H1 (cell line): ENCODE results near the gene DPPA4. TPM values are rescaled to one million over a fixed set of nuclear protein-coding genes. Genes with fewer than 3 reads are reported as not detected.

Source experiments
- CTCF ChIA-PET: fragments of 300-600 bp; sonication (Branson Sonifier 250); formaldehyde crosslinking; loops from one replicate; lab custom pipeline; 2021; ENCODE audit not compliant: partially characterized antibody; lab: Charles Lee
- POLR2A ChIA-PET: fragments of 300-600 bp; sonication (Branson Sonifier 250); formaldehyde crosslinking; loops from one replicate; lab custom pipeline; 2021; ENCODE audit warnings: inconsistent platforms; ENCODE audit not compliant: partially characterized antibody; lab: Charles Lee
- DNase-seq, 2 experiments: peaks; one replicate each; pipeline versions ENCODE4 v3.0.0 to v3.0.0-alpha.2; 2010 to 2022; ENCODE audit warnings: low spot score in 2 of 2, low read depth in 1 of 2, mixed read lengths in 1 of 2
- FAIRE-seq: peaks from 2 replicates; lab custom pipeline; 2011; peaks lifted over from hg19 to GRCh38; lab: Jason Lieb, UNC
- H2AFZ ChIP-seq: 2 replicates; pipeline ENCODE4 v1.8.1; 2012; ENCODE audit warnings: low read length, inconsistent platforms
- H2AK5ac ChIP-seq: 2 replicates; pipeline ENCODE4 v1.6.1; 2013; ENCODE audit warnings: low read depth, low read length
- H2BK120ac ChIP-seq: replicated peaks from 2 replicates; pipeline ENCODE3; 2013; ENCODE audit warnings: low read depth, low read length, inconsistent platforms
- H2BK12ac ChIP-seq: 2 replicates; pipeline ENCODE4 v1.6.1; 2013; ENCODE audit warnings: low read depth, low read length
- H2BK15ac ChIP-seq: 2 replicates; pipeline ENCODE4 v1.6.1; 2013; ENCODE audit warnings: low read length
- H2BK20ac ChIP-seq: 2 replicates; pipeline ENCODE4 v1.6.1; 2013; ENCODE audit warnings: low read length
- H2BK5ac ChIP-seq: 2 replicates; pipeline ENCODE4 v1.6.1; 2013; ENCODE audit warnings: low read depth, low read length
- H3K14ac ChIP-seq: 2 replicates; pipeline ENCODE4 v1.6.1; 2013; ENCODE audit warnings: inconsistent platforms; ENCODE audit not compliant: insufficient read length
- H3K18ac ChIP-seq: 2 replicates; pipeline ENCODE4 v1.6.1; 2013; ENCODE audit warnings: low read length; ENCODE audit errors: extremely low read depth
- H3K23ac ChIP-seq: 2 replicates; pipeline ENCODE4 v1.6.1; 2013; ENCODE audit warnings: inconsistent platforms; ENCODE audit not compliant: insufficient read length
- H3K23me2 ChIP-seq: 2 replicates; pipeline ENCODE4 v1.6.1; 2013; ENCODE audit warnings: low read depth, low read length
- H3K27ac ChIP-seq: 2 replicates; pipeline ENCODE4 v1.6.1; 2011; ENCODE audit warnings: low read depth, low read length, inconsistent platforms
- H3K27me3 ChIP-seq, 4 experiments: replicated peaks in 1 of 4; 1 replicate in 1 of 4; 2 replicates in 3 of 4; pipeline versions ENCODE4 v1.6.1 to v1.8.1; 2011 to 2013; ENCODE audit warnings: low read length in 3 of 4, mild to moderate bottlenecking in 3 of 4, inconsistent platforms in 2 of 4, mixed read lengths in 2 of 4, moderate library complexity in 1 of 4; ENCODE audit not compliant: control insufficient read depth in 3 of 4, insufficient read depth in 3 of 4; ENCODE audit errors: extremely low read depth in 1 of 4
- H3K36me3 ChIP-seq, 4 experiments: 2 replicates each; pipeline versions ENCODE4 v1.6.1 to v1.8.1; 2011 to 2013; ENCODE audit warnings: mild to moderate bottlenecking in 4 of 4, low read length in 3 of 4, moderate library complexity in 2 of 4, control low read depth in 1 of 4, inconsistent platforms in 1 of 4; ENCODE audit not compliant: insufficient read depth in 4 of 4, control insufficient read depth in 2 of 4
- H3K4ac ChIP-seq: replicated peaks from 2 replicates; pipeline ENCODE3; 2013; ENCODE audit warnings: low read length, low read depth, mixed read lengths, inconsistent platforms; ENCODE audit not compliant: insufficient read length
- H3K4me1 ChIP-seq, 4 experiments: replicated peaks in 1 of 4; 1 replicate in 1 of 4; 2 replicates in 3 of 4; pipeline versions ENCODE4 v1.6.1 to v1.8.1; 2011 to 2013; ENCODE audit warnings: low read length in 3 of 4, inconsistent platforms in 2 of 4, mixed read lengths in 1 of 4; ENCODE audit not compliant: insufficient read depth in 4 of 4, control insufficient read depth in 3 of 4
- H3K4me2 ChIP-seq, 2 experiments: 2 replicates each; pipeline versions ENCODE4 v1.6.1 to v1.8.1; 2011 to 2013; ENCODE audit warnings: low read depth in 2 of 2, low read length in 2 of 2, control low read depth in 1 of 2, inconsistent platforms in 1 of 2, mild to moderate bottlenecking in 1 of 2; ENCODE audit not compliant: insufficient read depth in 1 of 2
- H3K4me3 ChIP-seq, 4 experiments: fragments of 200-600, 300-600 bp in 1 of 4; sonication (generic), shearing (Covaris generic), sonication (Bioruptor Twin) in 1 of 4; 2 replicates each; pipeline versions ENCODE4 v1.5.1 to v1.8.1; 2011 to 2016; ENCODE audit warnings: low read length in 4 of 4, low read depth in 3 of 4, control low read depth in 2 of 4, inconsistent platforms in 2 of 4, mild to moderate bottlenecking in 2 of 4, mixed read lengths in 1 of 4, moderate library complexity in 1 of 4; ENCODE audit not compliant: insufficient read depth in 2 of 4; ENCODE audit errors: extremely low read depth in 1 of 4
- H3K56ac ChIP-seq: replicated peaks from 2 replicates; pipeline ENCODE3; 2013; ENCODE audit warnings: low read depth, mild to moderate bottlenecking, mixed read lengths, low read length, inconsistent platforms; ENCODE audit not compliant: insufficient read length
- H3K79me1 ChIP-seq: 2 replicates; pipeline ENCODE4 v1.6.1; 2013; ENCODE audit warnings: low read depth, low read length, control low read depth
- H3K79me2 ChIP-seq, 2 experiments: 2 replicates each; pipeline versions ENCODE4 v1.6.1 to v1.8.1; 2012 to 2013; ENCODE audit warnings: low read length in 2 of 2, mild to moderate bottlenecking in 2 of 2, inconsistent platforms in 1 of 2; ENCODE audit not compliant: insufficient read depth in 2 of 2, control insufficient read depth in 1 of 2
- H3K9ac ChIP-seq, 4 experiments: replicated peaks in 1 of 4; 1 replicate in 1 of 4; 2 replicates in 3 of 4; pipeline versions ENCODE4 v1.6.1 to v1.8.1; 2011 to 2013; ENCODE audit warnings: low read depth in 3 of 4, low read length in 3 of 4, control low read depth in 2 of 4, mild to moderate bottlenecking in 2 of 4, moderate library complexity in 2 of 4, inconsistent platforms in 1 of 4; ENCODE audit errors: extremely low read depth in 1 of 4
- H3K9me3 ChIP-seq, 2 experiments: 2 replicates each; pipeline versions ENCODE4 v1.6.1 to v1.8.1; 2012 to 2013; ENCODE audit warnings: mild to moderate bottlenecking in 2 of 2, moderate library complexity in 2 of 2, control low read depth in 1 of 2, inconsistent platforms in 1 of 2, low read depth in 1 of 2, low read length in 1 of 2, mixed read lengths in 1 of 2; ENCODE audit not compliant: insufficient read depth in 2 of 2
- H4K20me1 ChIP-seq, 2 experiments: replicated peaks in 1 of 2; 2 replicates each; pipeline versions ENCODE3 to v1.8.1; 2011 to 2013; ENCODE audit warnings: inconsistent platforms in 2 of 2, low read length in 2 of 2, mild to moderate bottlenecking in 1 of 2; ENCODE audit not compliant: insufficient read depth in 2 of 2, control insufficient read depth in 1 of 2
- H4K5ac ChIP-seq: 2 replicates; pipeline ENCODE4 v1.6.1; 2013; ENCODE audit warnings: low read length, low read depth, mixed read lengths, inconsistent platforms; ENCODE audit not compliant: insufficient read length
- H4K8ac ChIP-seq: 2 replicates; pipeline ENCODE4 v1.8.0; 2013; ENCODE audit warnings: mild to moderate bottlenecking, moderate library complexity, low read length, inconsistent platforms; ENCODE audit not compliant: insufficient read depth; ENCODE audit errors: extremely low read depth
- H4K91ac ChIP-seq: replicated peaks from 2 replicates; pipeline ENCODE3; 2013; ENCODE audit warnings: low read length, mixed read lengths, inconsistent platforms; ENCODE audit not compliant: insufficient read length
- WGBS, 2 experiments: shearing (Covaris generic) in 1 of 2; methylation state at CpG; one replicate each; pipeline versions ENCODE4 v1.1.6 to v1.1.7; 2013 to 2015; ENCODE audit warnings: low lambda C conversion rate in 2 of 2, mixed read lengths in 2 of 2, inconsistent platforms in 1 of 2, low coverage in 1 of 2, missing lambda C conversion rate in 1 of 2; ENCODE audit not compliant: insufficient replicate concordance in 2 of 2, insufficient coverage in 1 of 2, insufficient read length in 1 of 2; ENCODE audit errors: extremely low coverage in 1 of 2, missing lambda C conversion rate in 1 of 2; 5-methylcytosine and 5-hydroxymethylcytosine counted together
- polyA plus RNA-seq, 7 experiments: library from polyadenylated mRNA; depleted of rRNA in 3 of 7; stranded (reverse) in 5 of 7; unstranded in 2 of 7; fragments of >200 nt in 5 of 7; fragments of 200-250 nt in 2 of 7; gene quantifications; 1 replicate in 5 of 7; 2 replicates in 1 of 7; 4 replicates in 1 of 7; pipeline versions ENCODE4 v1.2.1 to v1.2.3, GENCODE V29; 2011 to 2013; ENCODE audit warnings: missing spikeins in 2 of 7, mixed read lengths in 2 of 7
- total RNA-seq: library from RNA; stranded (reverse); fragmentation: NEBNext Ultra II Directional; extraction: Animal tissue kit (Norgen Biotek cat#: 25700); gene quantifications from 2 replicates; pipeline ENCODE4 v1.2.1, GENCODE V29; 2021

DPPA4 gene
- total and polyA plus RNA-seq, 2 of the 8 experiments (the other 6 are each of a cell fraction or from before 2014, with no cell fraction given): 424 to 772 TPM

DNA sequence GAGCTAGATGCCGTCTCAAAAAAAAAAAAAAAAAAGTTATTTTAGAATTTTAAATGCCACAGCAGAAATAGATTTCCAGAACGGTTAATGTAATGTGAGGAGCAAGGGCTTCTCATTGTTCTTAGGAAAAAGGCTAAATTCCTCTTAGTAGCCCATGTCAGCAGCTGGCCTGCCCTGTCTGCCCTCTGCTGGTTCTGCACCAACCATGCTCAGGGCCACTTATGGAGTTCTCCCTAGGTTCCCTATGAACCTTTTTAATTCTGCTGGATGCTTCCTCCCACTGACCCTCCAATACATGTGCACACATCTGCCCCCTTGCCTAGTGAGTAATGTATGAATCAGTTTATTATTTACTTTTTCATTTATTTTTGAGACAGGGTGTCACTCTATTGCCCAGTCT, 32.2 kb upstream of the DPPA4 start:
- H4K5ac ChIP-seq: no peak overlapping the region
- no peaks in the 10 kb centered on the region for H3K27me3 ChIP-seq
- H3K36me3 ChIP-seq: peaks cover 0 to 10% (median 0%) of the 10 kb centered on the region in 4 experiments; a peak in 3 of 8 replicates
- H3K18ac ChIP-seq: no peak overlapping the region
- ChIA-PET POLR2A (interaction anchor here (0.6 to 5.0 kb wide), 13 partner anchors 8 to 94 kb away, joined by 3 to 21 read pairs (median 3); no protein-coding TSS in a partner anchor), CTCF (interaction anchor here (0.6 to 2.6 kb wide), 19 partner anchors 10 to 535 kb away, joined by 3 to 17 read pairs (median 4); no protein-coding TSS in a partner anchor)
- H2BK5ac ChIP-seq: no peak overlapping the region
- H3K56ac ChIP-seq: no peak overlapping the region
- H2BK120ac ChIP-seq: no peak overlapping the region
- no peak overlapping the region for H3K14ac ChIP-seq
- no peak overlapping the region for H3K9ac ChIP-seq
- H3K23me2 ChIP-seq: no peaks in the 10 kb centered on the region
- H3K4me3 ChIP-seq: no peak overlapping the region
- no peaks in the 10 kb centered on the region for H4K20me1 ChIP-seq
- H2BK12ac ChIP-seq: no peak overlapping the region
- H2BK20ac ChIP-seq: no peak overlapping the region
- H3K4me1 ChIP-seq: no peaks in the 10 kb centered on the region
- no peak overlapping the region for H3K4ac ChIP-seq
- H4K8ac ChIP-seq: no peak overlapping the region
- FAIRE-seq: no peak
- H3K27ac ChIP-seq: no peak overlapping the region
- H3K79me1 ChIP-seq: no peaks in the 10 kb centered on the region
- no peaks in the 10 kb centered on the region; a peak in 2 of 4 replicates for H3K79me2 ChIP-seq
- H2BK15ac ChIP-seq: no peak overlapping the region
- H2AK5ac ChIP-seq: no peak overlapping the region
- H3K23ac ChIP-seq: no peak overlapping the region
- DNase-seq: peak in 1 of 2 experiments; percentile 51
- H3K9me3 ChIP-seq: no peaks in the 10 kb centered on the region
- whole genome bisulfite sequencing, 2 experiments: 69% methylated on average over 2 of the region's 2 CpGs; no CpG with 5 or more reads in 1 of the 2 experiments
- no peak overlapping the region for H3K4me2 ChIP-seq
- no peak overlapping the region for H2AFZ ChIP-seq
- H4K91ac ChIP-seq: no peak overlapping the region
